Sigmoid colon (tissue), 7 donors: ENCODE results near the gene BBS1. TPM values are rescaled to one million over a fixed set of nuclear protein-coding genes. Genes with fewer than 3 reads are reported as not detected.
"Not testable (repeated sequence)": the region's sequence is repeated elsewhere in the genome, so short reads cannot be mapped to it uniquely, and the experiment has no call there.

Source experiments
- DNase-seq: peaks from one replicate; pipeline ENCODE4 v3.0.0-alpha.2; 2019
- H3K27ac ChIP-seq, 4 donors: fragments of 200-600 bp; sonication (generic); one replicate each; pipeline ENCODE4 v1.5.1; 2016 to 2019; ENCODE audit warnings: mild to moderate bottlenecking in 1 of 4
- H3K27me3 ChIP-seq, 3 donors: fragments of 200-600 bp; sonication (generic); one replicate each; pipeline ENCODE4 v1.5.1; 2019; ENCODE audit warnings: mild to moderate bottlenecking in 1 of 3
- H3K36me3 ChIP-seq, 4 donors: fragments of 200-600 bp; sonication (generic); one replicate each; pipeline ENCODE4 v1.5.1; 2016 to 2019
- H3K4me1 ChIP-seq, 4 donors: fragments of 200-600 bp; sonication (generic); one replicate each; pipeline ENCODE4 v1.5.1; 2017 to 2019
- H3K4me3 ChIP-seq, 4 donors: fragments of 200-600 bp; sonication (generic); one replicate each; pipeline ENCODE4 v1.5.1; 2017 to 2019; ENCODE audit warnings: mild to moderate bottlenecking in 2 of 4, moderate library complexity in 1 of 4
- H3K9me3 ChIP-seq, 4 donors: fragments of 200-600 bp in 3 of 4; sonication (generic) in 3 of 4; one replicate each; pipeline versions ENCODE4 v1.5.1 to v1.6.1; 2013 to 2019
- EP300 ChIP-seq, 4 donors: sonication (generic); formaldehyde crosslinking; IDR thresholded peaks; one replicate each; pipeline ENCODE4 v1.6.1; 2017; ENCODE audit warnings: antibody characterized with exemption in 4 of 4
- POLR2A ChIP-seq, 2 donors: fragments of 450-650 bp; IDR thresholded peaks; one replicate each; pipeline ENCODE4 v1.6.1; 2016; ENCODE audit warnings: antibody characterized with exemption in 2 of 2, mild to moderate bottlenecking in 2 of 2, moderate library complexity in 2 of 2
- POLR2AphosphoS5 ChIP-seq, 4 donors: sonication (generic); formaldehyde crosslinking; IDR thresholded peaks; one replicate each; pipeline ENCODE4 v1.6.1; 2017; ENCODE audit warnings: antibody characterized with exemption in 4 of 4
- WGBS, 2 donors: extraction: QIAGEN DNeasy Blood & Tissue Kit; methylation state at CpG; one replicate each; pipeline ENCODE4 v1.1.7; 2013; 5-methylcytosine and 5-hydroxymethylcytosine counted together
- intact Hi-C: fragments of 100-400 bp; cut with DNase I; formaldehyde crosslinking; loops from one replicate; pipeline ENCODE4 v1.15.1; 2023
- polyA plus RNA-seq, 3 donors: library from polyadenylated mRNA; stranded (reverse); fragments of 200-250 nt; gene quantifications; one replicate each; pipeline ENCODE4 v1.2.3, GENCODE V29; 2013
- total RNA-seq, 4 donors: library from RNA; depleted of rRNA; stranded (reverse); fragments of >200 nt; gene quantifications; one replicate each; pipeline ENCODE4 v1.1.0, GENCODE V29; 2016
- TF ChIP-seq, protein P1 (sequence below), 4 experiments: fragments of 450-650 bp in 3 of 4; fragments of 200-600 bp in 1 of 4; IDR thresholded peaks; one replicate each; pipeline ENCODE4 v1.5.1; 2016 to 2019; ENCODE audit warnings: antibody characterized with exemption in 4 of 4, mild to moderate bottlenecking in 3 of 4, moderate library complexity in 2 of 4
- donor health status: healthy with polysubstance abuse.
- donor health status: Bipolar disorder and iron deficiency.
- donor health status: healthy.

Gene BBS1
- total RNA-seq (10 to 100 TPM; 50.2 to 91.4 (median 57.8) TPM), polyA plus RNA-seq (10 to 100 TPM in 1 of 3 donors, 1 to 10 TPM in 2; 7.8 to 19.0 (median 9.0) TPM)

DNA sequence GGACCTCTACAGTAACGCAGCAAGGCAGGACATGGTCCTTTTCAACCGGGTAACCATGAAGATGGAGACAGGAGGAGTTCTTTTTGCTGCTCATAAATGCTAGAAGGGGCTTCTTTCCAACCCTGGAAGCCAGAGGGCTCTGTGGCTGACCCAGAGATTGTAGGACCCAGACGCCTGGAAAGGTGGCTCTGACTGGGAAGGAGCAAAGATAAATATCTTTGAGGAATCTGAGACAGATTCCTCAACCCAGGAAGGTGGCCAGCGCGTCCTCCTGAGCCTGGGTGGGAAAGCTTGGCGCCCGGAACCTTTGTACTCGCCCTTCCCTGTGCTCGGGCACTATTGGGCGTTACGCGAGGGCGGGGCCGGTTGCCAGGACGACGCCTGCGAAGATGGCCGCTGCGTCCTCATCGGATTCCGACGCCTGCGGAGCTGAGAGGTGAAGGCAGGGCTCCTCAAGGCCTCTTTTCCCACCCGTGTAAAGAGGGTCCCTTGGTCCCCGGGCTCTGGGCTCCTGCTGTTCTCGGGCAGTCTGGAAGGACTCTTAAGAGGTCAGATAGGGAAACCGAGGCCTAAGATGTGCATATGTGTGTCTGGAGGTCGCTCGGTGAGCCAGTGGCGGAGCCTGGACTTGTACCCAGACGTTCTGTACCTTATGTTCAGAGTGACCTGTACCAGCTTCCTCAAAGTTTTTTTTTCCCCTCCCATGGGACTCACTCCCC is at the start of gene BBS1:
Gene BBS1, plus strand, starts transcription at position 365 of the 719 bp plus-strand sequence. Its CDS starts 25 bp downstream, at position 390.
- 1 to 2% methylated on average over 31 of the region's 31 CpGs for WGBS, 2 donors
- H3K27me3 ChIP-seq, result no peaks in the 10 kb centered on the region
- intact Hi-C loops, result loop anchor here (1.0 kb wide), 1 partner anchor 168 kb away; no protein-coding TSS in a partner anchor
- H3K4me1 ChIP-seq, result peaks cover 0 to 20% (median 11%) of the 10 kb centered on the region in 4 donors
- DNase-seq, result peak; percentile 93
- peaks cover 0 to 27% (median 0%) of the 10 kb centered on the region in 4 donors for H3K36me3 ChIP-seq
- peak; percentile 74 to 92 (median 87) for TF ChIP-seq POLR2AphosphoS5 (IDR thresholded peaks at IDR 0.05)
- no peak for TF ChIP-seq EP300 (IDR thresholded peaks at IDR 0.05)
- TF ChIP-seq POLR2A (IDR thresholded peaks at IDR 0.05), result peak; percentile 55 to 65
- peak within 1 kb of the TSS; percentile 67 to 89 (median 82) for H3K4me3 ChIP-seq
- H3K9me3 ChIP-seq, result no peaks in the 10 kb centered on the region
- H3K27ac ChIP-seq, result peak within 1 kb of the TSS; percentile 58 to 74 (median 72)

DNA sequence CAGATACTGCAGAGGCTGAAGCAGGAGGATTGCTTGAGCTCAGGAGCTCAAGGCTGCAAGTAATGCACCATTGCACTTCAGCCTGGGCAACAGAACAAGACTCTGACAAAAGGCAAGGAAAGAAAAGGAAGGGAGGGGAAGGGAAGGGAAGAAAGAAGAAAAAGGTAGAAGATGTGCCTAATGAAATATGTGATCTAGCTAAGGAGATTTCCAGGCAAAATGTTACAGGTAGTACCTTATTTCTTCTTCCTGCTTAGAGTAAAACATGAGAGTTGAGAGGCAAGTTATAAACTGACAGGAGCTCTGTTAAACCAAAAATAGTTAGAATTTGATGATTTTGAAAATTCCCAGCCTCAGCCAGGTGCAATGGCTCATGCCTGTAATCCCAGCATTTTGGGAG is 48.4 kb upstream of the BBS1 start:
- Histone ChIP-seq H3K27me3 (no peaks in the 10 kb centered on the region), H3K4me1 (peaks cover 0 to 12% (median 6%) of the 10 kb centered on the region in 4 donors), H3K27ac (no peak overlapping the region), H3K36me3 (no peaks in the 10 kb centered on the region), H3K4me3 (no peak overlapping the region), H3K9me3 (no peaks in the 10 kb centered on the region)
- TF ChIP-seq, protein P1, sequence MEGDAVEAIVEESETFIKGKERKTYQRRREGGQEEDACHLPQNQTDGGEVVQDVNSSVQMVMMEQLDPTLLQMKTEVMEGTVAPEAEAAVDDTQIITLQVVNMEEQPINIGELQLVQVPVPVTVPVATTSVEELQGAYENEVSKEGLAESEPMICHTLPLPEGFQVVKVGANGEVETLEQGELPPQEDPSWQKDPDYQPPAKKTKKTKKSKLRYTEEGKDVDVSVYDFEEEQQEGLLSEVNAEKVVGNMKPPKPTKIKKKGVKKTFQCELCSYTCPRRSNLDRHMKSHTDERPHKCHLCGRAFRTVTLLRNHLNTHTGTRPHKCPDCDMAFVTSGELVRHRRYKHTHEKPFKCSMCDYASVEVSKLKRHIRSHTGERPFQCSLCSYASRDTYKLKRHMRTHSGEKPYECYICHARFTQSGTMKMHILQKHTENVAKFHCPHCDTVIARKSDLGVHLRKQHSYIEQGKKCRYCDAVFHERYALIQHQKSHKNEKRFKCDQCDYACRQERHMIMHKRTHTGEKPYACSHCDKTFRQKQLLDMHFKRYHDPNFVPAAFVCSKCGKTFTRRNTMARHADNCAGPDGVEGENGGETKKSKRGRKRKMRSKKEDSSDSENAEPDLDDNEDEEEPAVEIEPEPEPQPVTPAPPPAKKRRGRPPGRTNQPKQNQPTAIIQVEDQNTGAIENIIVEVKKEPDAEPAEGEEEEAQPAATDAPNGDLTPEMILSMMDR (IDR thresholded peaks at IDR 0.05), result no peak
- TF ChIP-seq EP300 (IDR thresholded peaks at IDR 0.05) (no peak), POLR2A (IDR thresholded peaks at IDR 0.05) (no peak), POLR2AphosphoS5 (IDR thresholded peaks at IDR 0.05) (no peak)
- DNase-seq, result no peak
- intact Hi-C loops, result no loop called here

DNA sequence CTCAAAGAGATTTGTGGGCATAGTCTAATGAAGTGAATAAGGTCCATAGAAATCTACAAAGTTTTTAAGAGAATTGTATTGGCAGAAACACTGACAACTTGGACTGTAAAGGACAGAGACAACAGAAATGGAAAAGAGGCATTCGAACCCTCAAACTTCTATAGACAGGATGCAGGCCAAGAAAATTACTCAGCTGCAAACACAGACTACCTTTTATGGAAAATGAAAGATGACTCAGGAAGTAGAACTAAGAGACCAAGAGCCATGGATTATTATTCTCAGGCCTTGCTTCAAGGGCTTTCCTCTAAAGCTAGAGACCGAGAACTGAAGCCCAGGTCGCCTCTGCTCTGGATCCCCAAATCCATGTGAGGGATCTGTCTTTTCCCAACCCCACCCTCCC is 47.5 kb upstream of the BBS1 start:
- H3K9me3 ChIP-seq, result no peaks in the 10 kb centered on the region
- peaks cover 0 to 20% (median 13%) of the 10 kb centered on the region in 4 donors for H3K4me1 ChIP-seq
- TF ChIP-seq, protein P1 (IDR thresholded peaks at IDR 0.05), result no peak
- no peak for TF ChIP-seq POLR2AphosphoS5 (IDR thresholded peaks at IDR 0.05)
- TF ChIP-seq POLR2A (IDR thresholded peaks at IDR 0.05), result no peak
- TF ChIP-seq EP300 (IDR thresholded peaks at IDR 0.05), result no peak
- DNase-seq, result no peak
- 86 to 95% methylated on average over 3 of the region's 3 CpGs for WGBS, 2 donors
- no peak overlapping the region for H3K27ac ChIP-seq
- no peak overlapping the region for H3K4me3 ChIP-seq
- H3K36me3 ChIP-seq, result no peaks in the 10 kb centered on the region
- H3K27me3 ChIP-seq, result no peaks in the 10 kb centered on the region
- intact Hi-C loops, result no loop called here

DNA sequence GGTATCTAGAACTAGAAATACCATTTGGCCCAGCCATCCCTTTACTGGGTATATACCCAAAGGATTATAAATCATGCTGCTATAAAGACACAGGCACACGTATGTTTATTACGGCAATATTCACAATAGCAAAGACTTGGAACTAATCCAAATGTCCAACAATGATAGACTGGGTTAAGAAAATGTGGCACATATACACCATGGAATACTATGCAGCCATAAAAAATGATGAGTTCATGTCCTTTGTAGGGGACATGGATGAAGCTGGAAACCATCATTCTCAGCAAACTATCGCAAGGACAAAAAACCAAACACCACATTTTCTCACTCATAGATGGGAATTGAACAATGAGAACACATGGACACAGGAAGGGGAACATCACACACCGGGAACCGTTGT is 46.3 kb upstream of the BBS1 start:
- peaks cover 0 to 25% (median 18%) of the 10 kb centered on the region in 4 donors for H3K4me1 ChIP-seq
- not testable (repeated sequence) for H3K9me3 ChIP-seq, H3K36me3 ChIP-seq, H3K27ac ChIP-seq, H3K27me3 ChIP-seq, H3K4me3 ChIP-seq, DNase-seq
- intact Hi-C loops, result loop anchor here (2.0 kb wide), 1 partner anchor 25 kb away; the partner anchor contains the start of gene MRPL11
- WGBS, 2 donors, result 61 to 83% methylated on average over 5 of the region's 5 CpGs

DNA sequence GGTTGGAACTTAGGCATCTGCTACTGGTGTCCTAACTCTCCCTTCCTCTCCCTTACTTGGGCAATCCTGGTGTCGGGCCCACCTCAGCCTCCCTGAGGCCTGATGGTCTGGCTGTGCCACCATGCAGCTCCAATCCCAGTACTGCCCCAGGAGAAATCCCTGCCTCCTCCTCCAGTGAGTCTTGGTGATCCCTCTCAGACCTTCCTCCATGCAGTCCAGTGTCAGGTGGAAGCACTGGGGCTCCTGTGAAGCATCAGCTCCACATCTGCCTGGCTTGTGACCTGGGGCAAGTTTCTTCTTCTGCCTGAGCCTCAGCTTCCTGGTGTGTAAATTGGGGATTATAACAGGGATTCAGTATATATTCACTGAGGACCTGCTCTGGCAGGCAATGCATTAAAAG is 45.5 kb upstream of the BBS1 start:
- TF ChIP-seq EP300 (IDR thresholded peaks at IDR 0.05) (no peak), POLR2A (IDR thresholded peaks at IDR 0.05) (no peak), POLR2AphosphoS5 (IDR thresholded peaks at IDR 0.05) (no peak)
- TF ChIP-seq, protein P1 (IDR thresholded peaks at IDR 0.05), result no peak
- WGBS, 2 donors, result 90 to 97% methylated on average over 1 of the region's 1 CpG
- Histone ChIP-seq H3K27ac (no peak overlapping the region), H3K4me3 (no peak overlapping the region), H3K9me3 (no peaks in the 10 kb centered on the region), H3K36me3 (peaks cover 0 to 4% (median 0%) of the 10 kb centered on the region in 4 donors), H3K27me3 (no peaks in the 10 kb centered on the region), H3K4me1 (peaks cover 0 to 25% (median 18%) of the 10 kb centered on the region in 4 donors)
- no peak for DNase-seq
- intact Hi-C loops, result loop anchor here (2.0 kb wide), 1 partner anchor 26 kb away; the partner anchor contains the start of gene MRPL11
